GM23248 (cell line): ENCODE results near the gene HIVEP3. TPM values are rescaled to one million over a fixed set of nuclear protein-coding genes. Genes with fewer than 3 reads are reported as not detected.

Source experiments
- DNase-seq: peaks from one replicate; pipeline ENCODE4 v3.0.0-alpha.2; 2015
- H2AFZ ChIP-seq: fragments of 200-600 bp; sonication (generic); 2 replicates; pipeline ENCODE4 v1.6.1; 2016; ENCODE audit warnings: antibody characterized with exemption
- H3F3A ChIP-seq: fragments of 200-600 bp; sonication (generic); 2 replicates; pipeline ENCODE4 v1.6.1; 2016; ENCODE audit warnings: mild to moderate bottlenecking, antibody characterized with exemption, mixed run types; ENCODE audit not compliant: insufficient read depth
- H3K27ac ChIP-seq: fragments of 200-600 bp; sonication (generic); 2 replicates; pipeline ENCODE4 v1.5.1; 2016; ENCODE audit warnings: mild to moderate bottlenecking
- H3K27me3 ChIP-seq: fragments of 200-600 bp; sonication (generic); replicated peaks from 2 replicates; pipeline ENCODE4 v1.6.1; 2016; ENCODE audit warnings: mild to moderate bottlenecking; ENCODE audit not compliant: insufficient read depth
- H3K36me3 ChIP-seq: fragments of 200-600 bp; sonication (generic); 2 replicates; pipeline ENCODE4 v1.6.1; 2016; ENCODE audit warnings: low read depth, mild to moderate bottlenecking
- H3K4me1 ChIP-seq: fragments of 200-600 bp; sonication (generic); 2 replicates; pipeline ENCODE4 v1.6.1; 2016; ENCODE audit warnings: mild to moderate bottlenecking; ENCODE audit not compliant: insufficient read depth
- H3K4me2 ChIP-seq: fragments of 200-600 bp; sonication (generic); one replicate; pipeline ENCODE4 v1.6.1; 2016; ENCODE audit warnings: mild to moderate bottlenecking; ENCODE audit not compliant: unreplicated experiment
- H3K4me3 ChIP-seq: fragments of 200-600 bp; sonication (generic); 2 replicates; pipeline ENCODE4 v1.5.1; 2016; ENCODE audit warnings: mild to moderate bottlenecking
- H3K79me2 ChIP-seq: fragments of 200-600 bp; sonication (generic); 2 replicates; pipeline ENCODE4 v1.6.1; 2016; ENCODE audit warnings: mild to moderate bottlenecking; ENCODE audit not compliant: insufficient read depth
- H3K9ac ChIP-seq: fragments of 200-600 bp; sonication (generic); 2 replicates; pipeline ENCODE4 v1.6.1; 2016; ENCODE audit warnings: mild to moderate bottlenecking
- H3K9me2 ChIP-seq: fragments of 200-600 bp; sonication (generic); 2 replicates; pipeline ENCODE4 v1.6.1; 2016; ENCODE audit warnings: mixed run types, mild to moderate bottlenecking, moderate library complexity; ENCODE audit not compliant: insufficient read depth
- H3K9me3 ChIP-seq: fragments of 200-600 bp; sonication (generic); one replicate; pipeline ENCODE4 v1.6.1; 2017; ENCODE audit warnings: low read depth
- H4K20me1 ChIP-seq: fragments of 200-600 bp; sonication (generic); 2 replicates; pipeline ENCODE4 v1.6.0; 2016; ENCODE audit not compliant: insufficient read depth
- EZH2 ChIP-seq: fragments of 200-600 bp; sonication (generic); IDR thresholded peaks from 2 replicates; pipeline ENCODE4 v1.6.1; 2018; ENCODE audit warnings: antibody characterized with exemption, mild to moderate bottlenecking; ENCODE audit not compliant: insufficient read depth, poor library complexity, severe bottlenecking
- EZH2phosphoT487 ChIP-seq: fragments of 200-600 bp; sonication (generic); IDR thresholded peaks from 2 replicates; pipeline ENCODE4 v1.6.1; 2018; ENCODE audit warnings: antibody characterized with exemption, moderate library complexity, mild to moderate bottlenecking, low read depth; ENCODE audit not compliant: insufficient read depth
- WGBS, 2 experiments: methylation state at CpG; one replicate each; pipeline ENCODE4 v1.1.6; 2015 to 2017; ENCODE audit warnings: low lambda C conversion rate in 2 of 2, low coverage in 1 of 2; ENCODE audit errors: missing lambda C conversion rate in 2 of 2; 5-methylcytosine and 5-hydroxymethylcytosine counted together
- in situ Hi-C: fragments of 300-500 bp; cut with MboI; formaldehyde crosslinking; loops from 2 replicates; pipeline ENCODE4 v1.15.0; 2020
- polyA plus RNA-seq: library from polyadenylated mRNA; unstranded; fragments of >200 nt; fragmentation: Nextera tagmentation; extraction: Ambion mirVana; gene quantifications from 2 replicates; pipeline ENCODE4 v1.2.1, GENCODE V29; 2016
- total RNA-seq: library from RNA; depleted of rRNA; stranded (reverse); fragments of >200 nt; shearing (Covaris generic); gene quantifications from 2 replicates; pipeline ENCODE4 v1.2.3, GENCODE V29; 2014

HIVEP3 gene
- total and polyA plus RNA-seq, 2 experiments from 2014 or later: 1.7 to 7.2 TPM

DNA sequence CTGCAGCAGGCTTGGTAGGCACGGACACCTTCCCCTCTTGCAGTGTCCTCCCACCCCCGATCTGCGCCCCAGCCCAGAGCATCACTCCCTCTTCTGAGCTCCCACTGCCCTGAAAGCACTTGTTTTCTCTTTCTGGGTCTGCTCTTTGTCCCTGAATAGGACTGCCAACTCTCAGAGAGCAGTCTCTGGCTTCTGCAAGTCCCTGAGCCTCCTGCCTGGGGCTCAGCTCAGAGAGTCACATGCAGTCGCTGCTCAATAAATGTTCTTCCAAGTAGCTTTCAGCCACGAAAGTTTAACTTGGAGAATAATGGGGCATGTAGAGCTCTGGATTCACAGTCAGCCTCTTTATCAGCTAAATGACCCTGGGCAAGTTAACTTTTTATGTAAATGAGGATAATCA, 205.6 kb downstream of the HIVEP3 start:
- Histone ChIP-seq H3K4me1 (peaks cover 21% of the 10 kb centered on the region), H3K9me3 (no peaks in the 10 kb centered on the region), H3K27ac (no peak overlapping the region), H3F3A (no peaks in the 10 kb centered on the region), H3K79me2 (no peaks in the 10 kb centered on the region), H4K20me1 (no peaks in the 10 kb centered on the region), H3K27me3 (no peaks in the 10 kb centered on the region), H2AFZ (no peak overlapping the region), H3K4me3 (no peak overlapping the region), H3K4me2 (peak overlapping the region; percentile 34), H3K36me3 (no peaks in the 10 kb centered on the region), H3K9me2 (no peaks in the 10 kb centered on the region), H3K9ac (no peak overlapping the region)
- no peak for DNase-seq
- TF ChIP-seq EZH2: no peak
- no peak for TF ChIP-seq EZH2phosphoT487
- in situ Hi-C loops: no loop called here
- 74 to 77% methylated on average over 5 of the region's 5 CpGs for WGBS, 2 experiments

- no peaks in the 10 kb centered on the region for H3K9me2 ChIP-seq
- no peaks in the 10 kb centered on the region for H4K20me1 ChIP-seq
- H3K79me2 ChIP-seq: no peaks in the 10 kb centered on the region
- TF ChIP-seq EZH2phosphoT487 (no peak), EZH2 (no peak)
- H3K4me2 ChIP-seq: no peak overlapping the region
- H3F3A ChIP-seq: no peaks in the 10 kb centered on the region
- no peak overlapping the region for H2AFZ ChIP-seq
- H3K4me1 ChIP-seq: peaks cover 21% of the 10 kb centered on the region
- DNase-seq: peak; percentile 16
- no peaks in the 10 kb centered on the region for H3K9me3 ChIP-seq
- H3K9ac ChIP-seq: no peak overlapping the region
- no peaks in the 10 kb centered on the region for H3K36me3 ChIP-seq
- no peak overlapping the region for H3K4me3 ChIP-seq
- H3K27ac ChIP-seq: no peak overlapping the region
- WGBS, 2 experiments: 70 to 77% methylated on average over 5 of the region's 5 CpGs
- no peaks in the 10 kb centered on the region for H3K27me3 ChIP-seq
- in situ Hi-C loops: no loop called here
These were observed 206.0 kb downstream of the HIVEP3 start for GRCh38 chr1:41712695-41713094.

- Histone ChIP-seq H3K9me2 (no peaks in the 10 kb centered on the region), H3K9ac (no peak overlapping the region), H3K9me3 (no peaks in the 10 kb centered on the region), H3F3A (no peaks in the 10 kb centered on the region), H3K79me2 (no peaks in the 10 kb centered on the region), H3K27me3 (no peaks in the 10 kb centered on the region), H3K36me3 (no peaks in the 10 kb centered on the region), H3K4me3 (no peak overlapping the region), H3K4me2 (no peak overlapping the region), H4K20me1 (no peaks in the 10 kb centered on the region), H2AFZ (no peak overlapping the region), H3K4me1 (peaks cover 21% of the 10 kb centered on the region), H3K27ac (no peak overlapping the region)
- WGBS, 2 experiments: 98% methylated on average over 12 of the region's 12 CpGs
- no peak for TF ChIP-seq EZH2
- TF ChIP-seq EZH2phosphoT487: no peak
- DNase-seq: no peak
- in situ Hi-C loops: no loop called here
These were observed 206.6 kb downstream of the HIVEP3 start for GRCh38 chr1:41712081-41712480.

GRCh38 chr1:41711581-41711980, 207.1 kb downstream of the HIVEP3 start:
- TF ChIP-seq EZH2phosphoT487 (no peak), EZH2 (no peak)
- Histone ChIP-seq H3K27ac (no peak overlapping the region), H3K27me3 (no peaks in the 10 kb centered on the region), H3K4me1 (peaks cover 21% of the 10 kb centered on the region), H3K36me3 (no peaks in the 10 kb centered on the region), H3F3A (no peaks in the 10 kb centered on the region), H3K9me3 (no peaks in the 10 kb centered on the region), H3K79me2 (no peaks in the 10 kb centered on the region), H3K9ac (no peak overlapping the region), H3K4me3 (no peak overlapping the region), H3K9me2 (no peaks in the 10 kb centered on the region), H2AFZ (no peak overlapping the region), H4K20me1 (no peaks in the 10 kb centered on the region), H3K4me2 (no peak overlapping the region)
- WGBS, 2 experiments: 93% methylated on average over 12 of the region's 12 CpGs
- in situ Hi-C loops: no loop called here
- DNase-seq: no peak

DNA sequence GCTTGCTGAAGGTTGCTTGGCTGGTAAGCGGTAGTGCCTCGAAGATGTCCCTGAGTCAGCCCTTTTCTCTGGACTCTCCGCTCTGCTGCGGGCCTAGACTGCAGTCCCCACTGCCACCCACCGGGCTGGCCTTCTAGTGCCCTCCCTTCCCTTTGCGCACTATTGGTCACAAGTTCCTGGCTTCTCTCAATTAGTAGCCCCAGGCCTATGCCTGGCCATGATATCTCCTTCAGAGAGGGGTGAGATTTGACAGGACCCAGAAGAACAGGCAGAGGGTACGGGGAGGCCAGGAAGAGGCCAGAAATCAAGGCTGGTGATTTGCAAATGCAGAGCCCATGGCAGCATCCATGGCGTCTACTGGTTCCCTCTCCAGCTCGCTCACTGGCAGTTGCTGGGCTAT, 207.7 kb downstream of the HIVEP3 start:
- Histone ChIP-seq H3K79me2 (no peaks in the 10 kb centered on the region), H3F3A (no peaks in the 10 kb centered on the region), H4K20me1 (no peaks in the 10 kb centered on the region), H3K9me3 (no peaks in the 10 kb centered on the region), H3K27ac (no peak overlapping the region), H3K9me2 (no peaks in the 10 kb centered on the region), H3K4me2 (no peak overlapping the region), H3K4me1 (peaks cover 21% of the 10 kb centered on the region), H3K27me3 (no peaks in the 10 kb centered on the region), H2AFZ (no peak overlapping the region), H3K36me3 (no peaks in the 10 kb centered on the region), H3K9ac (no peak overlapping the region), H3K4me3 (no peak overlapping the region)
- WGBS, 2 experiments: 97 to 99% methylated on average over 9 of the region's 9 CpGs
- no peak for TF ChIP-seq EZH2phosphoT487
- TF ChIP-seq EZH2: no peak
- in situ Hi-C loops: no loop called here
- no peak for DNase-seq
